ENCODE measurements around the gene PUSL1.

Gene PUSL1

GRCh38 chr1:1325288-1326074 lies 17.1 kb downstream of the PUSL1 start:
- DNase-seq (ENCODE audit: low spot score): no peak

- DNase-seq (ENCODE audit: low spot score): no peak
Measured at GRCh38 chr1:1326075-1326605, 17.7 kb downstream of the PUSL1 start.

GRCh38 chr1:1327291-1327690 lies 18.9 kb downstream of the PUSL1 start:
- DNase-seq (ENCODE audit: low spot score): no peak

DNA sequence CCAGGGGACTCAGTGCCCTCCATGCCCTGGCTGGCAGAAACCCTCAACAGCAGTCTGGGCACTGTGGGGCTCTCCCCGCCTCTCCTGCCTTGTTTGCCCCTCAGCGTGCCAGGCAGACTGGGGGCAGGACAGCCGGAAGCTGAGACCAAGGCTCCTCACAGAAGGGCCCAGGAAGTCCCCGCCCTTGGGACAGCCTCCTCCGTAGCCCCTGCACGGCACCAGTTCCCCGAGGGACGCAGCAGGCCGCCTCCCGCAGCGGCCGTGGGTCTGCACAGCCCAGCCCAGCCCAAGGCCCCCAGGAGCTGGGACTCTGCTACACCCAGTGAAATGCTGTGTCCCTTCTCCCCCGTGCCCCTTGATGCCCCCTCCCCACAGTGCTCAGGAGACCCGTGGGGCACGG lies 19.9 kb downstream of the PUSL1 start:
- no peak for DNase-seq (ENCODE audit: low spot score)

GRCh38 chr1:1329304-1330210 lies 21.2 kb downstream of the PUSL1 start:
- no peak for DNase-seq (ENCODE audit: low spot score)

DNA sequence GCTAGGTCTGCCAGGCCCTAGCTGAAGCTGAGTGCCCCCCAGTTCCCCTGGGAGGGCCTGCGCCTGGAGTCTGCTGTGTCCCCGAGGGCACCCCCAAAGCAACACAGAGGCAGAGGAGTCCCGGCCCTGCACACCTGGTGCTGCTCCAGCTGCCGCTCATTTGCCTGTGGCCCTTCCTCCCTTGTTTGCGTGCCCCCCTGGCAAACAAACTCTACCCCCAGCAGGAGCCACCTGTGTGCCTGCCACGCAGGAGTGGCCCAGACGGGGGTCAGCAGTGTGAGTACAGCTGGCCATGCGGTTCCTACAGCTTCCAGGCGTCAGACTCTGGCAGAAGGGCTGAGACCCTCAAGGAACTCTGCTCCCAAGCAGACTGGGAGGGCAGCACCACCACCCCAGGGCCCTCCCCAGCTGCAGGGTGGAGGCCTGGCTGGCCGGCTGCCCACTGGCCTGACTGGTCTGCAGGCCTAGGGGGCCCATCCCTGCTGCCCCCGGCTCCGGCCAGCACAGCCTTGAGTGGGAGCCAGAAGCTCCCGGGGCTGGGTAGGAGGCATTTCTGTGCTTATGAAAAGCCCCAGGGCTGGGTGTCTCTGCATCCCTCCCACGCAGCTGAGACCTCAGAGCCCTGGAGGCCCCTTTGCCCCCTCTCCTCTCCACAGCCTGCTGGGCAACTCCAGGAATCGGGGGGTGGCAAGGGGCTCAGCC lies 22.1 kb downstream of the PUSL1 start:
- DNase-seq (ENCODE audit: low spot score): no peak

- DNase-seq (ENCODE audit: low spot score): no peak
Measured at GRCh38 chr1:1331068-1331965, 22.9 kb downstream of the PUSL1 start, which contains the start of gene TAS1R3. TSS of gene TAS1R3 (plus strand) at chr1:1331280. CDS start at chr1:1331346, 66 bp downstream.

DNA sequence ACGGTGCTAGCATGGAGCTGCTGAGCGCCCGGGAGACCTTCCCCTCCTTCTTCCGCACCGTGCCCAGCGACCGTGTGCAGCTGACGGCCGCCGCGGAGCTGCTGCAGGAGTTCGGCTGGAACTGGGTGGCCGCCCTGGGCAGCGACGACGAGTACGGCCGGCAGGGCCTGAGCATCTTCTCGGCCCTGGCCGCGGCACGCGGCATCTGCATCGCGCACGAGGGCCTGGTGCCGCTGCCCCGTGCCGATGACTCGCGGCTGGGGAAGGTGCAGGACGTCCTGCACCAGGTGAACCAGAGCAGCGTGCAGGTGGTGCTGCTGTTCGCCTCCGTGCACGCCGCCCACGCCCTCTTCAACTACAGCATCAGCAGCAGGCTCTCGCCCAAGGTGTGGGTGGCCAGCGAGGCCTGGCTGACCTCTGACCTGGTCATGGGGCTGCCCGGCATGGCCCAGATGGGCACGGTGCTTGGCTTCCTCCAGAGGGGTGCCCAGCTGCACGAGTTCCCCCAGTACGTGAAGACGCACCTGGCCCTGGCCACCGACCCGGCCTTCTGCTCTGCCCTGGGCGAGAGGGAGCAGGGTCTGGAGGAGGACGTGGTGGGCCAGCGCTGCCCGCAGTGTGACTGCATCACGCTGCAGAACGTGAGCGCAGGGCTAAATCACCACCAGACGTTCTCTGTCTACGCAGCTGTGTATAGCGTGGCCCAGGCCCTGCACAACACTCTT lies 23.8 kb downstream of the PUSL1 start:
- DNase-seq (ENCODE audit: low spot score): no peak

DNA sequence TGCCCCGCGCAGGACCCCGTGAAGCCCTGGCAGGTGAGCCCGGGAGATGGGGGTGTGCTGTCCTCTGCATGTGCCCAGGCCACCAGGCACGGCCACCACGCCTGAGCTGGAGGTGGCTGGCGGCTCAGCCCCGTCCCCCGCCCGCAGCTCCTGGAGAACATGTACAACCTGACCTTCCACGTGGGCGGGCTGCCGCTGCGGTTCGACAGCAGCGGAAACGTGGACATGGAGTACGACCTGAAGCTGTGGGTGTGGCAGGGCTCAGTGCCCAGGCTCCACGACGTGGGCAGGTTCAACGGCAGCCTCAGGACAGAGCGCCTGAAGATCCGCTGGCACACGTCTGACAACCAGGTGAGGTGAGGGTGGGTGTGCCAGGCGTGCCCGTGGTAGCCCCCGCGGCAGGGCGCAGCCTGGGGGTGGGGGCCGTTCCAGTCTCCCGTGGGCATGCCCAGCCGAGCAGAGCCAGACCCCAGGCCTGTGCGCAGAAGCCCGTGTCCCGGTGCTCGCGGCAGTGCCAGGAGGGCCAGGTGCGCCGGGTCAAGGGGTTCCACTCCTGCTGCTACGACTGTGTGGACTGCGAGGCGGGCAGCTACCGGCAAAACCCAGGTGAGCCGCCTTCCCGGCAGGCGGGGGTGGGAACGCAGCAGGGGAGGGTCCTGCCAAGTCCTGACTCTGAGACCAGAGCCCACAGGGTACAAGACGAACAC lies 24.5 kb downstream of the PUSL1 start:
- no peak for DNase-seq (ENCODE audit: low spot score)

GRCh38 chr1:1333551-1334241 lies 25.3 kb downstream of the PUSL1 start:
- no peak for DNase-seq (ENCODE audit: low spot score)

DNA sequence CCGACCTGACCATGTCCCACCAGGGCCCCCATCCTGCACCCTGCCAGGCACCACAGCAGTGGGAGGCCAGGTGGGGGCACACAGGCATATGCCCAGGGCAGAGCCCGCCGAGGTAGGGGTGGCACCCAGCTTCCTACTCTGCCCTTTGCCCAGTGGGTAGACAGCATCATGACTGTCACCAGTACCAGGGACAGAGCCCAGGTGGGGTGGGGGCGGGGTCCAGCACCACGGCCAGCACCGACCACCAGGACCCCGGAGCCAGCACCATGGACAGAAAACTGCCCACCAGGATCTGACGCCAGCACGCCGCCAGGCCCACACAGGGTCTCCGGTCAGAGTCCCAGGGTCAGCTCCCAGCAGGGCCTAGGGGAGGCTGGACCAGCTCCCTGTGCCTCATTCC lies 26.4 kb downstream of the PUSL1 start:
- DNase-seq (ENCODE audit: low spot score): no peak

GRCh38 chr1:1335283-1335682 lies 26.9 kb downstream of the PUSL1 start:
- no peak for DNase-seq (ENCODE audit: low spot score)

- DNase-seq (ENCODE audit: low spot score): no peak
Measured at GRCh38 chr1:1335792-1336248, 27.4 kb downstream of the PUSL1 start.

DNA sequence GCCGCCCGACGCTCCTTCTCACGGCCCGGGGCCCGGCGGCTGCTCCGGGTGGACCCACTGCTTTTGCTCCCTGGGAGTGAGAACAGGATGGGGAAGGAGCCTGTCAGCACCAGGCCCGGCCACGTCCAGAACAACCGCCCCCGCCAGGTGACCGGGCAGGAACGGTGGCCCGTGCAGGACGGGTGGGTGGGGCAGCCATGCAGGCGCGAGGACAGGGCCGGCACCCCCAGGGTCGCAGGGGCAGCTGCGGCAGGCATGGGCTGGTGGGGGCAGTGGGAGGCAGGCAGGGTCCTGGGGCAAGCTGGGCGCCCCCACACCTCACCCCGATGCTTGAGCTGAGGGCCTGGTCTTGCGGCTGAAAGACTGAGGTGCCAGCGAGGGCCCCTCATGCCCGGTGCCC lies 28.0 kb downstream of the PUSL1 start:
- no peak for DNase-seq (ENCODE audit: low spot score)

- DNase-seq (ENCODE audit: low spot score): no peak
Measured at GRCh38 chr1:1336931-1337792, 28.8 kb downstream of the PUSL1 start.

GRCh38 chr1:1337793-1338147 lies 29.4 kb downstream of the PUSL1 start:
- no peak for DNase-seq (ENCODE audit: low spot score)

- DNase-seq (ENCODE audit: low spot score): no peak
Measured at GRCh38 chr1:1338278-1338677, 29.9 kb downstream of the PUSL1 start.

- DNase-seq (ENCODE audit: low spot score): no peak
Measured at GRCh38 chr1:1340185-1340584, 31.8 kb downstream of the PUSL1 start.
